ENCODE measurements around the gene KCNE4. TPM values are rescaled to one million over a fixed set of nuclear protein-coding genes. Genes with fewer than 3 reads are reported as not detected.
"Not testable (repeated sequence)": the region's sequence is repeated elsewhere in the genome, so short reads cannot be mapped to it uniquely, and the experiment has no call there.

The KCNE4 gene
- total RNA-seq, 1 donor from 2014 or later = 9.2 TPM

- Mint-ChIP-seq H3K9me3 (peaks cover 13% of the 10 kb centered on the region), H3K27me3 (ENCODE audit: low read depth) (no peaks in the 10 kb centered on the region), H3K4me3 (no peak overlapping the region), H3K27ac (no peak overlapping the region), H3K4me1 (peaks cover 16% of the 10 kb centered on the region), H3K36me3 (peaks cover 2% of the 10 kb centered on the region)
- TF ChIP-seq, protein P1, sequence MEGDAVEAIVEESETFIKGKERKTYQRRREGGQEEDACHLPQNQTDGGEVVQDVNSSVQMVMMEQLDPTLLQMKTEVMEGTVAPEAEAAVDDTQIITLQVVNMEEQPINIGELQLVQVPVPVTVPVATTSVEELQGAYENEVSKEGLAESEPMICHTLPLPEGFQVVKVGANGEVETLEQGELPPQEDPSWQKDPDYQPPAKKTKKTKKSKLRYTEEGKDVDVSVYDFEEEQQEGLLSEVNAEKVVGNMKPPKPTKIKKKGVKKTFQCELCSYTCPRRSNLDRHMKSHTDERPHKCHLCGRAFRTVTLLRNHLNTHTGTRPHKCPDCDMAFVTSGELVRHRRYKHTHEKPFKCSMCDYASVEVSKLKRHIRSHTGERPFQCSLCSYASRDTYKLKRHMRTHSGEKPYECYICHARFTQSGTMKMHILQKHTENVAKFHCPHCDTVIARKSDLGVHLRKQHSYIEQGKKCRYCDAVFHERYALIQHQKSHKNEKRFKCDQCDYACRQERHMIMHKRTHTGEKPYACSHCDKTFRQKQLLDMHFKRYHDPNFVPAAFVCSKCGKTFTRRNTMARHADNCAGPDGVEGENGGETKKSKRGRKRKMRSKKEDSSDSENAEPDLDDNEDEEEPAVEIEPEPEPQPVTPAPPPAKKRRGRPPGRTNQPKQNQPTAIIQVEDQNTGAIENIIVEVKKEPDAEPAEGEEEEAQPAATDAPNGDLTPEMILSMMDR (IDR thresholded peaks at IDR 0.05; ENCODE audit: unreplicated experiment) = no peak
- no peak for DNase-seq (ENCODE audit: low spot score in 2 of 2, unreplicated experiment in 2 of 2)
Observed at GRCh38 chr2:223075301-223076270, 23.6 kb downstream of the KCNE4 start.

- TF ChIP-seq, protein P1 (IDR thresholded peaks at IDR 0.05; ENCODE audit: unreplicated experiment) = no peak
- H3K4me1 Mint-ChIP-seq = peaks cover 16% of the 10 kb centered on the region
- no peak overlapping the region for H3K4me3 Mint-ChIP-seq
- H3K36me3 Mint-ChIP-seq = peaks cover 2% of the 10 kb centered on the region
- no peak for DNase-seq (ENCODE audit: low spot score in 2 of 2, unreplicated experiment in 2 of 2)
- H3K9me3 Mint-ChIP-seq = peaks cover 13% of the 10 kb centered on the region
- H3K27me3 Mint-ChIP-seq (ENCODE audit: low read depth) = no peaks in the 10 kb centered on the region
- no peak overlapping the region for H3K27ac Mint-ChIP-seq
Observed at GRCh38 chr2:223076573-223076972, 24.6 kb downstream of the KCNE4 start.

GRCh38 chr2:223078482-223078881, 26.5 kb downstream of the KCNE4 start:
- Mint-ChIP-seq H3K27me3 (ENCODE audit: low read depth) (no peaks in the 10 kb centered on the region), H3K9me3 (peaks cover 13% of the 10 kb centered on the region)

GRCh38 chr2:223079378-223079777, 27.4 kb downstream of the KCNE4 start:
- H3K27me3 Mint-ChIP-seq (ENCODE audit: low read depth) = no peaks in the 10 kb centered on the region
- peaks cover 11% of the 10 kb centered on the region for H3K4me1 Mint-ChIP-seq
- peak overlapping the region; percentile 26 for H3K27ac Mint-ChIP-seq
- H3K36me3 Mint-ChIP-seq = peaks cover 2% of the 10 kb centered on the region
- peaks cover 13% of the 10 kb centered on the region for H3K9me3 Mint-ChIP-seq
- no peak overlapping the region for H3K4me3 Mint-ChIP-seq
- TF ChIP-seq, protein P1 (IDR thresholded peaks at IDR 0.05; ENCODE audit: unreplicated experiment) = no peak
- no peak for DNase-seq (ENCODE audit: low spot score in 2 of 2, unreplicated experiment in 2 of 2)

More at GRCh38 chr2:223078482-223078881, 26.5 kb downstream of the KCNE4 start:
- peaks cover 11% of the 10 kb centered on the region for H3K4me1 Mint-ChIP-seq
- no peak for DNase-seq (ENCODE audit: low spot score in 2 of 2, unreplicated experiment in 2 of 2)
- no peak overlapping the region for H3K27ac Mint-ChIP-seq
- TF ChIP-seq, protein P1 (IDR thresholded peaks at IDR 0.05; ENCODE audit: unreplicated experiment) = no peak
- H3K36me3 Mint-ChIP-seq = peaks cover 2% of the 10 kb centered on the region
- H3K4me3 Mint-ChIP-seq = no peak overlapping the region

GRCh38 chr2:223079925-223080324, 27.9 kb downstream of the KCNE4 start:
- no peaks in the 10 kb centered on the region for H3K27me3 Mint-ChIP-seq (ENCODE audit: low read depth)
- peaks cover 13% of the 10 kb centered on the region for H3K9me3 Mint-ChIP-seq
- no peak for DNase-seq (ENCODE audit: low spot score in 2 of 2, unreplicated experiment in 2 of 2)
- H3K36me3 Mint-ChIP-seq = peaks cover 2% of the 10 kb centered on the region
- no peak overlapping the region for H3K27ac Mint-ChIP-seq
- peaks cover 11% of the 10 kb centered on the region for H3K4me1 Mint-ChIP-seq
- TF ChIP-seq, protein P1 (IDR thresholded peaks at IDR 0.05; ENCODE audit: unreplicated experiment) = no peak
- H3K4me3 Mint-ChIP-seq = no peak overlapping the region

DNA sequence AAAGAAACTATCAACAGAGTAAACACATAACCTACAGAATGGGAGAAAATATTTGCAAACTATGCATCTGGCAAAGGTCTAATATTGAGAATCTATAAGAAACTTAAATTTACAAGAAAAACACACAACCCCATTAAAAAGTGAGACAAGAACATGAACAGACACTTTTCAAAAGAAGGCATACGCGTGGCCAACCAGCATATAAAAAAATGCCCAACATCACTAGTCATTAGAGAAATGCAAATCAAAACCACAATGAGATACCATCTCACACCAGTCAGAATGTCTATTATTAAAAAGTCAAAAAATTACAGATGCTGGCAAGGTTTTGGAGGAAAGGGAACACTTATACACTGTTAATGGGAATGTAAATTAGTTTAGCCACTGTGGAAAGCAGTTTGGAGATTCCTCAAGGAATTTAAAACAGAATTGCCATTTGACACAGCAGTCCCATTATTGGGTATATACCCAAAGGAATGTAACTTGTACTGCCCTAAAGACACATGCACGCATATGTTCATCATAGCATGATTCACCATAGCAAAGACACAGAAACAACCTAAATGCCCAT, 28.9 kb downstream of the KCNE4 start:
- not testable (repeated sequence) for H3K4me3 Mint-ChIP-seq; H3K27ac Mint-ChIP-seq; H3K36me3 Mint-ChIP-seq; DNase-seq (ENCODE audit: low spot score in 2 of 2, unreplicated experiment in 2 of 2); H3K27me3 Mint-ChIP-seq (ENCODE audit: low read depth)
- H3K9me3 Mint-ChIP-seq = peaks cover 13% of the 10 kb centered on the region
- peaks cover 11% of the 10 kb centered on the region for H3K4me1 Mint-ChIP-seq

All from mesothelial cell of epicardium (in vitro differentiated cells).